ENCODE measurements around the gene LRRC36.
"Not testable (repeated sequence)": the region's sequence is repeated elsewhere in the genome, so short reads cannot be mapped to it uniquely, and the experiment has no call there.

Gene LRRC36

DNA sequence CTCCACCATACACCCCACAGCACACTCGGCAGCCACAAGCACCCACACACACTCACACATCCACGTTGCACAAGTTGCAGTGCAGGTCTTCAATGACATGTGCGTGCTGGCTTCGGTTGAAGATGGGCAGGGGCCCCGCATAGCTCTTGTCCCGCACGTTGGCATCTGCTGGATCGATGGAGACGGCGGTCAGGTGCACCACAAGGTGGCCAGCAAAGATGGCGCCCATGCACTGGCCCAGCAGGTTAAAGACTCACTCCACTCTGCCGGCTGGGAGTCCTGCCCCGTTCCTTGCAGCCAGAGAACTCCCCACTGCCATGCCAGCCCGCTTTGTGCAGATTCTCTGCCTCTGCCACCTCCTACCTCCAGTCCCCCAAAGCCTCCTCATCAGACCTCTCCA lies 74.3 kb downstream of the LRRC36 start:
- DNase-seq (ENCODE audit: low read depth): no peak

DNA sequence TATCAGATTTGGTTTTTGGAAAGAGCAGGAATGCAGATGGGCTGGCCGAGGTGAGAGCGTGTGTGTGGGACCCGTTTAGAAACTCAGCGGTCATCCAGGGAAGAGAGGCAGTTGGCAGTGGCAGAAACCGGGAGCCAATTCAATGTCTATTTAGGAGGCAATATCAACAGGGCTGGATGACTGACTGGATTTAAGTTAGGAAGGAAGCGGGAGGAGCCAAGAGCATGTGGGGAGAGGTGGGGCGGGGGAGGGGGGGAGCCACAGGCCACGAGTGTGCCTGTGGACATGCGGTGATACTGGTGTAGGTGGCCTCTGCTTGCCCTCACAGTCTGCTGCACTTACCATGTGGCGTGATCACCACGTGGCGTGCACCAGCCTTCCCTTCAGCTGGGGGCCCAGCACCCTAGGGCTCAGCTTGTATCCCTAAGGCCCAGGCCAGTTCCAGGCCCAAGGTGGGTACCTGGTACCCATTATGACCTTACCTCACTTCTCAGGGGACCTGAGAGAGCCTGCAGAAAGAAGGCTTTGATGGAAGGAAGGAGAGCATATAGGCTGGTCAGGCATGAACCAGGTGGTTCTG lies 77.5 kb downstream of the LRRC36 start:
- no peak for DNase-seq (ENCODE audit: low read depth)

DNA sequence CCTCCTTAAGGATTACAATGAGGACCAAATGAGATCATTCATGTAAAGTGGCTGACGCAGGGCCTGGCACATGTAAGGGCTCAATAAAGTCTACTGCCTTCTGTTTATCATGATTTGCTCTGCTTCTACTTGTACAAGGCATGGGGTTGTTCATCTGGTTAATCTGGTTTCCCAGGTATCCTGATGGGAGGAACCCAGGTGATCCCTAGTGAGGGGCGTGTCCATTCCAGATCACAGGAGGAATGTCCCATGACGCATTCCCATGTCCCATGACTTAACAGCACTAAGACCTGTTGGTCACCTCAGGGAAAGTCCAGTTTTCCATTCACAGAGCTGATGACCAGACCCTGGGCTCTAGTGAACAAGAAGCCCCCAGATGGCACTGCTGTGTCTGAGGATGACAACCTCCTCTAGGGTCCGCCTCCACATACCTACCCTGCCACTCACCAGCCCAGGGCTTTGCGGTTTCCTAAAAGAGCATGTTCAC lies 78.2 kb downstream of the LRRC36 start:
- DNase-seq (ENCODE audit: low read depth): no peak

DNA sequence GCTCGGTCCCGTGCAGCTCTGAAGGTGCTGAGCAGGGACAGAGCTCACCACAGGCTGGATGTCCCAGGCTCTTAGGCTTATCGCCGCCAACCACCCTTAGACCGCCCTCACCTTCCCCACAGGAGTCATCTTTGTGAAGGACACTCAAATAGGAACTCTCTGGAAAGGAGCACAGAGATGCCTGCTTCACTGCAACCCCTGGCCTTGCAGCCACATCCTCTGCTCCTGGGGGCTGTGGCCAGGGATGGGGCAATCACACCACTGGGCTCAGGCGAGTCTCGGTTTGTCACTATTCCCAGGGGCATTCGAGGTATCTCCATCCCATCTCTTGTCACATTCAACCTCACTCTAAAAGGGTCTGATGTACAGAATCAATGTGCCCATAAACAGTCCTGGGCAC lies 78.7 kb downstream of the LRRC36 start:
- no peak for DNase-seq (ENCODE audit: low read depth)

DNA sequence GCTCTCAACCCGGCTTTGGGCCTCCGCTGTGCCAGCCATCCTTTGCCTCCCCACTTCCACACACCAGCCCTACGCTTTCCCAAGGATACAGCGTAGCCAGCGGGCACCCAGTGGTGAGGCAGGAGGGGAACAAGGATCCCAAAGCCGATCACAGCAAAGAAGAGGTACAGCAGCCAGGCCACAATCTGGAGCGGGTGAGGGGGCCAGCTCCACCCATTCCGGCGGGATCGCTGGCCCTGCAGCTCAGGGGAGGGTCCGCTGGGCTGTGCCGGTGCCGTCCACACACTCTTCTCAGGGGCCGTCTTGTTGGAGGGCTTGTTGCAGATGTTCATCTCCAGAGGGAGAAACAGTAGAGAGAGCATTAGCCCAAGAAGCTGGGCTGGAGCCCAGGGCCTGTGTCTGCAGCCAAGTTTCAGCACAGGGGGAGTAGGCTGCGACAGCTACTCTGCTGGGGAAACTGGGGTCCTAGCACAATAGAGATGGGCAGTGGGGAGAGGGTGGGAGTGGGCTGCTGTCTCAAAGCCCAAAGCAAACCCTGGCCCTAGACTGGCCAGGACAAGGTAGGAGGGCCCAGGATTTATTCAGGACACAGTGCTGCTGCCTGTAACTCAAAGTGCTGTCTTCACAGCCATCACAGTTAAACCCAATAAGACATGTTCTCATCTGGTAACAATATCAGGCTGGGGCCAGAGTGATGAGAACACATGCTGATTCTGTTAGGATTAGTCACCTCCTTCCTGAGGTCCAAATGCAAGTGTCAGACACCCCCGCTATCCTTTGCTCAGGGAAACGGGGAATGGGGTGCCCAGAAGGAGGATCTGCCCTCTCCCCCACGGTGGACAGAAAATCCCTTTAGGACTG lies 79.7 kb downstream of the LRRC36 start:
- no peak for DNase-seq (ENCODE audit: low read depth)

DNA sequence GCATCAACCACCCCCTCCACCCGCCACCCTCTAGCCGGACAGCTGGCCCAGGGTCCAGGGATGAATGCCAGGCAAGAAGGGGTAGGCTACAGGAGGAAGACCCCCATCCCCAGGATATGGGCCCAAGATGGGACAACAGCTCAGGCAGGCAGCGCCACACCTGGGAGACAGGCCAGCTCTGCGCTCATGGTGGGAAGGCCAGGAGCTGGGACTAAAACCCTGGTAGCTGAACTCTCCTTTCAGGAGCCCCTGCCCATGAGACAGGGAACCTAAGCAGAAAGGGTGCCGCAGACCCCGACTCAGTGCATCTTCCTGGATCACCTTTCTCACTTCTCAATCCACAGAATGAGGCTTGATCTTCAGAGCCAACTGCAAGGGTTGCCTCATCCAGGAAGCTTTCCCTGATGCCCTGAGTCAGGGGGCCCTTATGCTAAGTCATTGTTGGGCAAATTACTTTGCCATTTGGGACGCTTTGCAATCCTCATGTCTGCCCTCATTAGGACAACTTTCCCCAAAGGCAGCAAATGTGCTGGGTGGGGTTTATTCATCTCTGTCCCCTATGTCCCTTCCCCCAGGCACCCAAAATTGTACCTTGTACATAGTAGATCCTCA lies 80.7 kb downstream of the LRRC36 start:
- DNase-seq (ENCODE audit: low read depth): no peak

DNA sequence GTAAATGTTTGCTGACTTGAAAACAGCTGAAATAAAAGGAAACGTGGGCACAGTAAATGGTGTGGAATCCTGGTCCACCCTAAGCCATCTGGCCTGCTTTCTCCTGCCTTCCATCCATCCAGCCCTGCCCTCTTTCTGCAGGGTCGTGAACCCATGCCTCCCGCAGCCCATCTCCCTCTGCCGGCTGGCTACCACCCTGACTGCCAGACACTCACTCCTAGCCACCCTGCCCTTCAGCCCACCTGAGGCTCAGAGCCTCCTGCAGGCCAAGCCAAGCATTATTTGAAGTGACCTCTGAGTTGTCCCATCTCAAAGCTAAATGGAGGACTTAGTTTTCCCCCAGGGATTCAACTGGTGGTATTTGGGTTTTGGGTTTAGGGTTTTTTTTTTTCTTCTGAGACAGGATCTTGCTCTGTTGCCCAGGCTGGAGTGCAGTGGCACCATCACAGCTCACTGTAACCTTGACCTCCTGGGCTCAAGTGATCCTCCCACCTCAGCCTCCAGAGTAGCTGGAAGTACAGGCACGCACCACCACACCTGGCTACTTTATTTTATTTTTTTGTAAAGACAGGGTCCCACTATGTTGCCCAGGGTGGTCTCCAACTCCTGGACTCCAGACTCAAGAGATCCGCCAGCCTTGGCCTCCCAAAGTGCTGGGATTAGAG lies 81.3 kb downstream of the LRRC36 start:
- no peak for DNase-seq (ENCODE audit: low read depth)

DNA sequence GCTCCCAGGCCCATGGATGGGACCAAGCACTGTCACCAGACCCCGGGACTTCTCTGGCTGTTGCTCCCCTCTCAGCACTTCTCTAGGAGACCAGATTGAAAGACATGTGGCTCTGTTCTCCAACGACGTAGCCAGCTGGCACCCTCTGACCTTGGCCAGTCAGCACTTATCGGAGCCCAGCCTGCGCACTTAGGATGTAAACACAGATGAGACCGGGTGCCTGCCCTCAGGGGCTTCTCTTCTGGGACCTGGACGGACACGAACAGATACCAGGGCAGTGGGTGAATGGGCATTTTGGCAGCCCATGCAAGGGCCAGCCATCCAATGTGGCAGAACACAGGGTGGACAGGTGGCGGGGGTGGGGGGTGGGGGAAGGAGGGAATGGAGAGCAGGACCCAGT lies 83.0 kb downstream of the LRRC36 start:
- DNase-seq (ENCODE audit: low read depth): no peak

DNA sequence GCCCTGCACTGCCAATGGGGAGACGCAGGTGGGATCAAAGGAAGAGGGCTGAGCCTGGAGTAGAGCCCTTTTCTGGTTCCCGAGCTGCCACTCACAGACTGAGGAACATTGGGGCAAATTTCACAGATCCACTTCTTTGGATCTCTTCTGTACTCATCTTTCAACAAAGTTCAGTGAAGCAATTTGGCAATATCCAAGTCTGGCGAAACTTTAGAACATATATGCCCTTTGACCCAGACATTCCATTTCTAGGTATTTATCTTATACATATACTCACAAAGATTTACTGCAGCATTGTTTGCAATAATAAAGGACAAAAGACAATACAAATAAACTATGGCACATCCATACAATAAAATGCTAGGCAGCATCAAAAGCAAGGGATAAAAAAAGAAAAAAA lies 84.7 kb downstream of the LRRC36 start:
- no peak for DNase-seq (ENCODE audit: low read depth)

DNA sequence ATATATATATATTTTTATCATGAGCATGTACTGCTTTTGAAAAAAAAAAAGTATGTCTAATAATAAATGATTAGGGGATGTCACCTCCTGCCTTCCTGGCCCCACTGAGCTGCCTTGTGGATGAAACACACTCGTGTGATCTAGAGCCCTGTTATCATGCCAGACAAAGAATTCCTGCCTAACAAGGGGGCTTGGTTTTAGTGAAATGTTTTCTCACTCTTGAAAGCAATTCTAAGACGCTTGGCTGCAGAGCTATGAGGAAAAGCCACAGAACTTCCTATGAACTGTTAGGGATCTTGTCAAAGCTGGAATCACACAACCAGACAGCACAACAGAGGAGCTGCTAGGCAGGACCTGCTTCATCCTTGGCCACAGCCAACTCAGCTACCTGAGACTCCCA lies 85.7 kb downstream of the LRRC36 start:
- DNase-seq (ENCODE audit: low read depth): no peak

DNA sequence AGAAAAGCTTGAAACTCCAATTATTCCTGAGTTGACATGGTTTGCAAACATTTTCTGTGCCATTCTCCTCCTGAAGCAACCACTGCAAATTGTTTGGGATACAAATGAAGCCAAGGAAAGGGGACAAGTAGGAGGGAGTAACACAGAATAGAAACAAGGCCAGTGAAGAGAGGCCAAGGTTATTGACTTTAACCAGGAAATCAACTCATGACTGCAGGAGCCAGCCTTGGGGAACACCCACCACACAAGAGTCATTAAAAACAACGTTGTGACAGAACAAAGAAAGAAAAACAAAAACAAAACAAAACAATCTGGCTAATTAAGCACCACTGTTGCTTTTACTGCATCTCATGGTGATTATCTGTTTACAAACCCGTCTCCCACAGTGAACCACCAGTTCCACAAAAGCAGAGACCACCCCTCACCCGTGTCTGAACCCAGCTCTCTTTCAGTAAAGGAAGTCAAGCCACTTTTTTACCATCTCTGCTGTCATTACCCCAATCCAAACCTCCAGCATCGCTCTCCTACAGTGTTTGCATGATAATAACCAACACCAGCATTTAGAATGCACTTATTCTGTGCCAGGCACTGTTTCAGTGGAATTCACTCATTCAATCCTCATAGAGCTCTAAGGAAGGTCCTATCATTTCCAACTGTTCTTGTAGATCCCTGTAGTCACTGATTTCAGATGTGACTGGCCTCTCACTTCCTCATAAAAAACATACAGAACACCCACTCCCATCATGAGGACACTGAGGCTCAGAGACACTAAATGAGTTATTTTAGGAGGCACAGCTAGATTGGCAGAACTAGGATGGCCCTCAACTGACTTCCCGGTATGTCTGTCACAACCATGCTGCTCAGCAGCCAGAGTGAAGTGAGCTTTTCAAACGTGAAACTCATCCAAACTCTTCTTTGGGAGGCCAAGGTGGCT lies 87.6 kb downstream of the LRRC36 start:
- no peak for DNase-seq (ENCODE audit: low read depth)

DNA sequence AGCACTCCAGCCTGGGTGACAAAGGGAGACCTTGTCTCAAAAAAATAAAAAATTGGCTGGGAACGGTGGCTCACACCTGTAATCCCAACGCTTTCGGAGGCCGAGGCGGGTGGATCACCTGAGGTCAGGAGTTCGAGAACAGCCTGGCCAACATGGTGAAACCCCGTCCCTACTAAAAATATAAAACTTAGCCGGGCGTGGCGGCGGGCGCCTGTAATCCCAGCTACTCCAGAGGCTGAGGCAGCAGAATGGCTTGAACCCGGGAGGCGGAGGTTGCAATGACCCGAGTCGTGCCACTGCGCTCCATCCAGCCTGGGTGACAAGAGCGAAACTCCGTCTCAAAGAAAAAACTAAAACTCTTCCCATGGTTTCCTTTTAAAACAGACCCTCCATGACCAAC lies 88.8 kb downstream of the LRRC36 start:
- DNase-seq (ENCODE audit: low read depth): not testable (repeated sequence)

DNA sequence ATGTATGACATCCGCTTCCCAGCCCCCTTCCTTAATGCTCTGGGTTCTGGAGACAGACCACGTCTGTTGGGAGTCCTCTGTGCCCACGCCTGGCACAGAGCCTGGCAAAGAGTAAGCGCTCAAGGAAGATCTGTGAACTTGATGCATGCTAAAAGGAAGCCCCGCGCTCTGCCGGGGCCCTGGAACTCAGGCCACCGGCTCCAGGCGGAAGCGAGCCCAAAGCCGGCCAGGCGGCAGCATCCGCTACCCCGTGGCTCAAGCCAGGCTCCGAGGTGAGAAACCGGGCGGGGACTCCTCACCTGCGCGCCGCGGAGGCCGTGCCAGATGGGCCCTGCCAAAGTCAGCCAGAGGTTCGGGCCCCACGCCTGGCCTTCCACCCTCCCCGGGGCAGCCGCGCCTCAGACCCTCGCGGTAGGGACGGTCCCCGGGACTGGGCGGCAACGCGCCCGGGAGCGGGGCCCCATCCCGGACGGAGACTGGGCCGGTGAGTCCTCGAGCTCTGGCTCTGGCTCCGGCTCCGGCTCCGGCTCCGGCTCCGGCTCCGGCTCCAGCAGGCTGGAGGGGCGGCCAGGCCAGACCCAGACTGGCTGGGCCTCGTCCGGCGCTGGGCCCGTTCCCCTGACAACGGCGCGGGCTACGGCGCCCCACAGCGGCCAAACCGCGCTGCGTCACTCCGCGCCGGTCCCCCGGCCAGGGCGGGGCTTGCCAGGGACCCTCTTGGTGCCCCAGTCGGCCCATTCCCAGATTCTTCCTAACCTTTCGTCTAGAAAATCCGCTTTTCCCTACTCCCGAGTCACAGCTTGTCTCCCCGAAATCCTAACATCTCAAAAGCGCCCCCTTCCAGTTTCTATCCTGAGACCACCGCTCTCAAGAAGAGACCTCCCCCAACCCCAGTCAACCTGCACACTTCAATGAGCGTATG lies 89.5 kb downstream of the LRRC36 start, which contains the start of gene ZDHHC1:
Gene ZDHHC1, minus strand, starts transcription at position 606 of the 922 bp plus-strand sequence. CDS start 8,702 bp downstream, outside the sequence.
- DNase-seq (ENCODE audit: low read depth): peak; percentile 32

DNA sequence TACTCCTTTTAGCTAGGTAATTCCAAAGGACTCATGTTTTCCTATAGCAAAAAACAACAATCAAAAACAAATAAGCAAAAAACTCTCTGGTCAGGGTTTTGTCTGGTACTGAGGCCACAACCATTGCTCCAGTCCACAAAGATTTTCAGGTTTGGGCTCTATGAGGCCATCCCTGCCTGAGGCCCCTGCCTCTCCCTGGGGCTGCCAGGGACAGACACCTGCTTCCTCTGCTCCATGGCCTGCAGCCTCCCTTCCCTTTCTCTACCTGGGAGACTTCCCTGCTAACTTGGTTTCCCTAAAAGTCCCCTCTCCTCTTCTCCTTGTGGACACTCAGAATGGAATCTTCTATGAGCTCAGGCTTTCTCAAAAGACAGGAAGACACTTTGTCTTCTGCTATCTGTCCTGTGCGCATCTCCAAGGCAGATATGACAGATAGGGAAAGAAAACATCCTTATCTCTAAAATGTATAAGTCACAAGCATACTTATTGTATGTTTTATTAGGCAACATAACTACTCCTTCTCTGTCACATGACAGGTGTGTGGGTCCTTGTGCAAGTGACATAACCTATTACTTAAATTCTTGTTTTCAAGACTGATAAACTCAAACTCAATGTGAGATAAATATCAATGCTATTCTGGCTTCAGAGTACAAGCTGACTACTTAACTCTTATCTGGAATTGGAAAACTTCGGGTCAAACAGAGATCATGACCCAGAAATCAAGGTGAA lies 90.9 kb downstream of the LRRC36 start:
- no peak for DNase-seq (ENCODE audit: low read depth)

DNA sequence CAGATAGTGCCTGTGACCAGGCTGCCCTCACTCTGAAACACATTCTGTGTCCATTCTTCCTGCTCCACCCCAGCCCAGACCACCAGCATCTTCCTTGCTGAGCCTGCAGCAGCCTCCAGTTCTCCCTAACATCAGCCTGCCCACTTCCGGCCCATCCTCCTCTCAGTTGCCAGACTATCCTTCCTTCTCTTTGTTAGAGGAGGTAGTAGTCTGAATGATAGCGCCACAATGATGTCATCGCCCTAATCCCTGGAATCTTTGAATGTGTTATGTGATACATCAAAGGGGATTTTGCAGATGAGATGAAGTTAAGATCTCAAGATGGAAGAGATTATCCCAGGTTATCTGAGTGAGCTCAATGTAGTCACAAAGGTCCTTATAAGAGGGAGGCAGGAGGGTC lies 92.9 kb downstream of the LRRC36 start:
- DNase-seq (ENCODE audit: low read depth): no peak

DNA sequence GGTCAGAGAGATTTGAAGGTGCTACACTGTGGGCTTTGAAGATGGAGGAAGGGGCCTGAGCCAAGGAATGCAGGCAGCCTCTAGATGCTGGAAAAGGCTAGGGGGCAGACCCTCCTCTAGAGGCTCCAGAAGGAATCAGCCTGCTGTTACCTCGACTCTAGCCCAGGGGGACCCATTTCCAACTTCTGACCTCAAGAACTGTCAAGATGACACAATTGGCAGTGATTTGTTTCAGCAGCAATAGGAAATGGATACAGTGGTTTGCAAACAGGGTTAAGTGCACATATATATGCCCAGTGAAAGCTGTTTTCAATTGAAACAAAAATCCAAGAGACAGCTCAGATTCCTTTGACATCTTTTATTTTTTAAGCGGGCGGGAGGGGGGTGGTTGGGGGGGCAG lies 93.3 kb downstream of the LRRC36 start:
- DNase-seq (ENCODE audit: low read depth): no peak

DNA sequence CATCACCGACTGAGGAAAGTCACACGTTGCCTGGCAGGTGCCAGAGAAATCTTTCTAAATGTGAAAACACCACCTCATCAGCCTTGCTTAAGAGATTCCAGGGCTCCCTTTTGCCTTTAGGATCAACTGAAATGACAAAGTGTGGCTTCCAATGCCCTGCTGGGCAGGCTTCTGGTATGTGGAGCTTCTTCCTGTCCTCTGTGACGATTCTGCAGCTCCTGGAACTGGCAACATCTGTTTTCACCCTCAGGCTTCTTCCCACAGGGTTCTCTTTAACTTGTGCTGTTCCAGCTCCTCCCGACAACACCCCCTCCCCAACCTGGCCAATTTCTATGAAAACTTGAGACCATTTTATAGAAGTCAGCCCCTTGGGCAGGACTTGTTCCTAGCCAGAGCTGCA lies 94.4 kb downstream of the LRRC36 start:
- DNase-seq (ENCODE audit: low read depth): no peak

DNA sequence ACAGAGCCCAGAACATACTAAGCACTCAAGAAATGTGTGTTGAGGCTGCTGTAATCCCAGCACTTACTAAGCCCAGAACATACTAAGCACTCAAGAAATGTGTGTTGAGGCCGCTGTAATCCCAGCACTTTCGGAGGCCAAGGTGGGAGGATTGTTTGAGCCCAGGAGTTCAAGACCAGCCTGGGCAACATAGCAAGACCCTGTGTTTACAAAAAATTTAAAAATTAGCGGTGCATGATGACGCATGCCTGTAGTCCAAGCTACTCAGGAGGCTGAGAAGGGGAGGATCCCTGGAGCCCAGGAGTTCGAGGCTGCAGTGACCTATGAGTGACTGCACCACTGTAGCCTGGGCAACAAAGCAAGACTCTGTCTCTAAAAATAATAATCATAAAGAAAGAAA lies 96.4 kb downstream of the LRRC36 start:
- DNase-seq (ENCODE audit: low read depth): no peak

DNA sequence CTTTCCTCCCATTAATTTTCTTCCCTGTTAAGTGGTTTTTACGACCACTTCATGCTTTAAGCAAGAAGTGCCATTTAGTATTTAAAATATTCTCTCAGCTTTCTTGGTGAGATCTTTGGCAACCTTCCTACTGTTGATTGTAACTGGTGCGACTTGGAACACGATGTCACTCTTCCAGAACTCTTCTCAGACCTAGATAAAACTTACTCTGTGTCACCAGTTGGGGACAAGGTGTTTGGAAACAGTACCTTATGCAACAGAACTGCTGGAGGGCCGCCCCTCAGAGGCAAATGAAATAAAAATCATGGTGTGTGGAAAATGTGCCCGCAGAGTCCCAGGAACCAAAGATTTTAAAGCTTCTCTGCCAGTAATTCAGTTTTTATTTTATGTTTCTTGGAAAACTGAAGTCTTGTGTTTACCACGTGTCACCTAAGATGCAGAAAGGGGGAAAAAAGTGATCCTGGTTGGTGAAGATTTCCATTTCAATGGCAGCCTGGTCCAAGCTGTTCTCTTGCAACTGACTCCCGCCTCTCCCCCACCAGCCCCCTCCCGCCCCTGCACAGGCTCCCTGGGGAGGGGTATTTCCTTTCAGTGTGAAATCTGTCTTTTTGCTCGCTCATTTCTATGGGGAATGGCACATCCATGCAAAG lies 97.1 kb downstream of the LRRC36 start:
- no peak for DNase-seq (ENCODE audit: low read depth)
